Suppressor macrophage treated with lipopolysaccharide for 1 hour (primary cell): ENCODE data around the gene TCF12.
A peak's percentile ranks its signal among the peaks of the same experiment; 100 is the strongest.

ENCODE experiments used
- DNase-seq, 3 donors: peaks; one replicate each; pipeline ENCODE4 v3.0.0-alpha.2; 2020 to 2022

TCF12 gene

GRCh38 chr15:57183614-57184344 is 265.3 kb downstream of the TCF12 start:
- no peak for DNase-seq

GRCh38 chr15:57184502-57184901 is 266.1 kb downstream of the TCF12 start:
- no peak for DNase-seq

DNA sequence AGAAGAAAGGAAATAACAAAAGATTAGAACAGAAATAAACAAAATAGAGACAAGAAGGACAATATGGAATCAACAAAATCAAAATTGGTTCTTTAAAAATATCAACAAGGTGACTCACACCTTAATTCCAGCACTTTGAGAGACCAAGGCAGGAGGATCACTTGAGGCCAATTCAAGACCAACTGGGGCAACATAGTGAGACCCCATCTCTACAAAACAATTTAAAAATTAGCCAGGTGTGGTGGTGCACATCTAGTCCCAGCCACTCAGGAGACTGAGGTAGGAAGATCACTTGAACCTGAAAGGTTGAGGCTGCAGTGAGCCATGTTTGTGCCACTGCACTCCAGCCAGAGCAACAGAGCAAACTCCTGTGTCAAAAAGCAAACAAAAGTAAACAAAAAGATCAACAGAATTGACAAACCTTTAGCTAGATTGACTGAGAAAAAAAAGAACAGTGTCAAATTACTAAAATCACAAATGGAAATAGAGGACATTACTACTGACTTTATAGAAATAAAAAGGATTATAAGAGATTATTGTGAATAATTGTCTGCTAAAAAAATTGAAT is 267.1 kb downstream of the TCF12 start:
- no peak for DNase-seq

DNA sequence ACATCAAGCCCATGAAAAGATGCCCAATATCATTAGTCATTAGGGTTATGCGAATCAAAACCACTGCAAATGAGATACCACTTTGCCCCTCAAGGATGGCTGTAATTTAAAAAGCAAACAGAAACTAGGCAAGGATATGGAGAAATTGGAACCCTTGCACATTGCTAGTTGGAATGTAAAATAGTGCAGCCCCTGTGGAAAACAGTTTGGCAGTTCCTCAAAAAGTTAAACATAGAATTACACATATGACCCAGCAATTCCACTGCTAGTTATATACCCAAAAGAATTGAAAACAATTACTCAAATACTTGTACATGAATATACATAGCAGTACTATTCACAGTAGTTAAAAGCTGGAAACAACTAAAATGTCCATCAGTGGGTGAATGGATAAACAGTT is 271.0 kb downstream of the TCF12 start:
- DNase-seq = no peak

DNA sequence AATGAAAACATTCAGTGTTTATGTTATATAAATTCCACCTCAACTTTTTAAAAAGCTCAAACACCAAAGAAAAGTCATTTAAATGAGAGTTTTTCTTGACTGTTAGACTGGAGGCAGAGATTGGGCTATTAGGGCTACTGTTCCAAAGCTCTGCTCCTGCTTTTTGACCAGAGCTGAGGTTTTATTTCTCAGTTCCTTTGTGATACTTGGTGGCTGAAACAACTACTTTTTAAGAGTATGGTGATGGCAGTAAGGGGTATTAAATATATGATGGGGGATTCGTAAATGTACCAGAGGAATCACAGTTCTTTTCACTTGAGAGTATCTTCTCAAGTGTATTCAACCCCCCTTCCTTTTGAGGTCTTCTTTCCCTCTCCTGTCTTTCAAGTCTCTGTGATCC is 271.8 kb downstream of the TCF12 start:
- DNase-seq = no peak

GRCh38 chr15:57193161-57193560 is 274.7 kb downstream of the TCF12 start:
- DNase-seq = no peak

DNA sequence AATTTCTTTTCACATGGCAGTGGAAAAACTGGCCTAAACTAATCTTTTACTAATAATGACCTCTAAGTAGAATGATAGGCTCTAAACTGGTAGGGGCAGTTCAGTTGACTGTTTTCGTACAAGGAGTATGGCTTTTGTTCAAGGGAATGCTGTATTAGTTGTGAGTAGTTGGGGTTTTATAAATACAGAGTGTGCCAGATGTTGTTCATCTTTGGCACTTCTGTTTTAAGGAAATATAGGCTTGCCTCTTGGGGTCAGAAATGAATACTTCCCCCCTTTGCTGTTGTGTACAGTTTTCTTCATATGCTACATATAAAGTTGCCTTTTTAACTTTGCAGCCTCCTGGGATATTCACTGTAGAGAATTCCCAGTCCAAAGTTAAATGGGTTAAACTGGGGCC is 276.9 kb downstream of the TCF12 start:
- no peak for DNase-seq

DNA sequence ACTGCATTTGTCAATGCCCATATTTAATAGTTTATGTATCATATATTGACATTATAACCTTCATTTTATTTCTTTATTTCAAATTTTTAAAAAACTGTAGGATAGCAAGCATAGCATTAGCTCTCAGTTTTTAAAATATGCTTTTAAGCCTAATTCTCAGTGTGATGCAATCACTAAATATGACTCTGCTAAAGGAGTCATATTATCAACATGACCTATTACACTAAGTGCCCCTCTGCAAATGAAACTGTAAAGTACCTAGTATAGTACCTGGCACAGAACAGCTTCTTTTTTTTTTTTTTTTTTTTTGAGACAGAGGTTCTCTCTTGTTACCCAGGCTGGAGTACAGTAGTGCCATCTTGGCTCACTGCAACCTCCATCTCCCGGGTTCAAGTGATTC is 278.4 kb downstream of the TCF12 start:
- DNase-seq = no peak

- DNase-seq = no peak
Observed at GRCh38 chr15:57198131-57198530, 279.7 kb downstream of the TCF12 start.

GRCh38 chr15:57198654-57199291 is 280.3 kb downstream of the TCF12 start:
- no peak for DNase-seq

GRCh38 chr15:57201578-57201977 is 283.1 kb downstream of the TCF12 start:
- DNase-seq = no peak

GRCh38 chr15:57203906-57204305 is 285.5 kb downstream of the TCF12 start:
- DNase-seq = no peak

GRCh38 chr15:57205027-57205855 is 286.8 kb downstream of the TCF12 start:
- DNase-seq = no peak

DNA sequence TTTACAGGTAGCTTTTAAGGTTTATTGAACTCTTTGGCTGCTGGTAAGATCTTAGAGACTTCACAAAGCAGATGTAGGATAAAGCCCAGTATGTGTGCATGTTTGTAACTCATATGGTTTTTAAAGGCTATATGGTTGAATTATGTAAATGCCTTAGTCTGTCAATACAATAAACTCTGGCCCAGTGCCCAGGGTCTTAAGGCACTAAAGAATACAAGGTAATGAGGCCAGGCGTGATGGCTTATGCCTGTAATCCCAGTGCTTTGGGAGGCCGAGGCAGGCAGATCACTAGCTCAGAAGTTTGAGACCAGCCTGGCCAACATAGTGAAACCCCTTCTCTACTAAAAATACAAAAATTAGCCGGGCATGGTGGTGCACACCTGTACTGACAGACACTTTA is 287.6 kb downstream of the TCF12 start:
- DNase-seq = no peak

DNA sequence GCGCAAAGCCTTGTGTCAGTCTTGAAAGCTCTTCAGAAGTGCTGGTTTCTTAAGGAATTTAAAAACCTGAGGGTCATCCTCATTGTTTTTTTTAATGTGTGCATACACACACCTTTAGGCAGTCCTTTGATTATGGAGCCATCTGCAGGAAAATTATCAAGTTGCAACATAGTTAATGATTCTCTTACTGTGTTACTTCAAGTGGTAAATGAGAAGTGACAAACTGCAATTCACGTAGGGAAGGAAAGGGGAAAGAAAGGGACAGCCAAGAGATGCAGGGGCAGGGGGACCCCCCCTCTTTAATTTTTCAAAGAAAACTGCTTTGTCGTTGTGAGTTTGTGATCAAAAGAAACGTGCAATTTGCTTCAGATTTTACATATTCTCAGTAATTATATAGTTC is 295.4 kb downstream of the TCF12 start:
- peak; percentile 31 to 60 (median 56) for DNase-seq

GRCh38 chr15:57215326-57215725 is 296.9 kb downstream of the TCF12 start:
- no peak for DNase-seq

DNA sequence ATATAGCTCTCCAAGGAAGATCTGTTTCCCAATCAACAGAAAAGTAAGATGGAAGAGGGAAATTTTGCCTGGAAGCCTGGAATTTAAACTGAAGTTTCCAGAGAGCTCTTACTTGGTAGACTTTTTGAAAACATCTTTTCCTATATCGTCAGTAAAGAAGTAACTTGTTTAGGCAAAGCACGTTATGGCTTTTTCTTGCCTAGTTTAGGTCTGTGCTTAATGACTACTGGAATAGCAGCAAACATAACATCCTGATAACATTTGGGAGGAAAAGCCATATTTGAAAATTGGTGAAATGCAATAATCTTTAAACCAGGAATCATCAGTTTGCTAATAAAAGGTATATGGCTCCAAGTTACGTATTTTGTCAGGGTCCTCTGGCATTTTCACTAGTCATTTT is 297.4 kb downstream of the TCF12 start:
- no peak for DNase-seq

- DNase-seq = peak; percentile 17 to 41 (median 32)
Observed at GRCh38 chr15:57216288-57216687, 297.8 kb downstream of the TCF12 start.

GRCh38 chr15:57217778-57218598 is 299.5 kb downstream of the TCF12 start:
- no peak for DNase-seq

- peak; percentile 17 to 36 (median 23) for DNase-seq
Observed at GRCh38 chr15:57218826-57219576, 300.6 kb downstream of the TCF12 start.

GRCh38 chr15:57220205-57220604 is 301.8 kb downstream of the TCF12 start:
- DNase-seq = peak in 1 of 3 donors; percentile 16

- DNase-seq = no peak
Observed at GRCh38 chr15:57221134-57221533, 302.7 kb downstream of the TCF12 start.
